HFFc6 (cell line): Measurements from ENCODE around the gene NCS1. TPM values are rescaled to one million over a fixed set of nuclear protein-coding genes. Genes with fewer than 3 reads are reported as not detected.
A peak's percentile ranks its signal among the peaks of the same experiment; 100 is the strongest.

Experiments
- DNase-seq: peaks from one replicate; pipeline ENCODE4 v3.0.0-alpha.2; 2018
- H3K27ac Mint-ChIP-seq: 2 replicates; pipeline ENCODE4 v1.8.0; 2020; ENCODE audit warnings: mild to moderate bottlenecking, mixed read lengths
- H3K27me3 Mint-ChIP-seq: 2 replicates; pipeline ENCODE4 v1.8.0; 2021; ENCODE audit warnings: mild to moderate bottlenecking, moderate library complexity, mixed read lengths; ENCODE audit not compliant: insufficient read depth
- H3K36me3 Mint-ChIP-seq: 2 replicates; pipeline ENCODE4 v1.8.0; 2021; ENCODE audit warnings: low read depth, mixed read lengths
- H3K4me1 Mint-ChIP-seq: 2 replicates; pipeline ENCODE4 v1.8.0; 2020; ENCODE audit warnings: low read depth, mixed read lengths
- H3K4me3 Mint-ChIP-seq: 2 replicates; pipeline ENCODE4 v1.8.0; 2020; ENCODE audit warnings: mild to moderate bottlenecking, moderate library complexity, mixed read lengths
- H3K9me3 Mint-ChIP-seq: 2 replicates; pipeline ENCODE4 v1.8.0; 2020; ENCODE audit warnings: mild to moderate bottlenecking, mixed read lengths
- total RNA-seq, 6 experiments: library from RNA; stranded (reverse); fragmentation: NEBNext Ultra II Directional; extraction: Animal tissue kit (Norgen Biotek cat#: 25700); gene quantifications; 2 replicates in 1 of 6; 3 replicates in 5 of 6; pipeline ENCODE4 v1.2.3, GENCODE V29; 2021
- TF ChIP-seq, protein P1 (sequence below): fragments of 200-600 bp; sonication (generic); IDR thresholded peaks from 2 replicates; pipeline ENCODE4 v1.5.0; 2021; ENCODE audit warnings: antibody characterized with exemption, mild to moderate bottlenecking

NCS1 gene
- total RNA-seq, 6 experiments from 2014 or later, result 96.5 to 108 (median 104) TPM

- Mint-ChIP-seq H3K4me3 (no peak overlapping the region), H3K9me3 (no peaks in the 10 kb centered on the region), H3K4me1 (peaks cover 25% of the 10 kb centered on the region), H3K36me3 (no peaks in the 10 kb centered on the region), H3K27ac (no peak overlapping the region), H3K27me3 (peaks cover 16% of the 10 kb centered on the region)
- TF ChIP-seq, protein P1, sequence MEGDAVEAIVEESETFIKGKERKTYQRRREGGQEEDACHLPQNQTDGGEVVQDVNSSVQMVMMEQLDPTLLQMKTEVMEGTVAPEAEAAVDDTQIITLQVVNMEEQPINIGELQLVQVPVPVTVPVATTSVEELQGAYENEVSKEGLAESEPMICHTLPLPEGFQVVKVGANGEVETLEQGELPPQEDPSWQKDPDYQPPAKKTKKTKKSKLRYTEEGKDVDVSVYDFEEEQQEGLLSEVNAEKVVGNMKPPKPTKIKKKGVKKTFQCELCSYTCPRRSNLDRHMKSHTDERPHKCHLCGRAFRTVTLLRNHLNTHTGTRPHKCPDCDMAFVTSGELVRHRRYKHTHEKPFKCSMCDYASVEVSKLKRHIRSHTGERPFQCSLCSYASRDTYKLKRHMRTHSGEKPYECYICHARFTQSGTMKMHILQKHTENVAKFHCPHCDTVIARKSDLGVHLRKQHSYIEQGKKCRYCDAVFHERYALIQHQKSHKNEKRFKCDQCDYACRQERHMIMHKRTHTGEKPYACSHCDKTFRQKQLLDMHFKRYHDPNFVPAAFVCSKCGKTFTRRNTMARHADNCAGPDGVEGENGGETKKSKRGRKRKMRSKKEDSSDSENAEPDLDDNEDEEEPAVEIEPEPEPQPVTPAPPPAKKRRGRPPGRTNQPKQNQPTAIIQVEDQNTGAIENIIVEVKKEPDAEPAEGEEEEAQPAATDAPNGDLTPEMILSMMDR, result no peak
- DNase-seq, result no peak
These were observed 24.3 kb upstream of the NCS1 start for GRCh38 chr9:130147910-130148309.

DNA sequence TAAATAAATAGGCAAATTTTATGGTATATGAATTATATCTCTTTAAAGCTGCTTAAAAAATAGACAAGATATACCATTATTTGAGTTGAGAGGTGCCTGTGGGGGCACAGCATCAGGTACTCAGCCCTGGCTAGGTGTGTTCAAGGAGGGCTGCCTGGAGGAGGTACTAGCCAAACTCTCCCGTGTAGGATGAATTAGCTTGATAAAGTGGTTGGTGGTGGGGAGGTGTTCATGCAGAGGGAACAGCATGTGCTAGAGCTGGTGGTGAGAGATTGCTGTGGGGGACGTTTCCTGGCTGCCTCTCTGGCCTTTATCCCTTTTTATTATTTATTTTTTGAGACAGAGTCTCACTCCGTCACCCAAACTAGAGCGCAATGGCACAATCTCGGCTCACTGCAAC, 23.2 kb upstream of the NCS1 start:
- DNase-seq, result no peak
- no peak overlapping the region for H3K4me3 Mint-ChIP-seq
- no peaks in the 10 kb centered on the region for H3K36me3 Mint-ChIP-seq
- peaks cover 11% of the 10 kb centered on the region for H3K27me3 Mint-ChIP-seq
- TF ChIP-seq, protein P1, result no peak
- H3K4me1 Mint-ChIP-seq, result peaks cover 19% of the 10 kb centered on the region
- H3K27ac Mint-ChIP-seq, result no peak overlapping the region
- H3K9me3 Mint-ChIP-seq, result no peaks in the 10 kb centered on the region

- H3K27me3 Mint-ChIP-seq, result peaks cover 9% of the 10 kb centered on the region
- no peak overlapping the region for H3K4me3 Mint-ChIP-seq
- H3K36me3 Mint-ChIP-seq, result no peaks in the 10 kb centered on the region
- H3K9me3 Mint-ChIP-seq, result no peaks in the 10 kb centered on the region
- no peak for DNase-seq
- peaks cover 12% of the 10 kb centered on the region for H3K4me1 Mint-ChIP-seq
- TF ChIP-seq, protein P1, result no peak
- no peak overlapping the region for H3K27ac Mint-ChIP-seq
These were observed 22.4 kb upstream of the NCS1 start for GRCh38 chr9:130149654-130150286.

GRCh38 chr9:130150779-130151382, 21.3 kb upstream of the NCS1 start:
- Mint-ChIP-seq H3K4me1 (peaks cover 10% of the 10 kb centered on the region), H3K27me3 (peaks cover 9% of the 10 kb centered on the region), H3K4me3 (no peak overlapping the region), H3K27ac (peak overlapping the region; percentile 82), H3K36me3 (no peaks in the 10 kb centered on the region), H3K9me3 (no peaks in the 10 kb centered on the region)
- peak; percentile 35 for DNase-seq
- TF ChIP-seq, protein P1, result no peak

DNA sequence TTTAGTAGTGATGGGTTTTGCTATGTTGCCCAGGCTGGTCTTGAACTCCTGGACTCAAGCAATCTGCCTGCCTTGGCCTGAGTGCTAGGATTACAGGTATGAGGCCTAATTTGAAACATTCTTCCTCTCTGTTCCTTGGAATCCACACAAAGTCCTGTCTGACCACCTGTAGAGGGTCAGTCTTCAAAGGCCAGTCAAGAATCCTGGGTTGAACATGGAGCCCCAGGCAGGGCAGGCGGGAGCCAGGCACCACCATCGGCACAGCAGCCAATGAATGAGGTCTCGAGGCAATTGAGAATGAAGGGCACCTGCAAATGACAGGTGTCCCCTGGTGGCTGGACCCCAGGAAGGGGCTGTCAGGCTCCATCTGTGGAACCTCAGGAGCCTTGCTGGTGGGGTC, 17.4 kb upstream of the NCS1 start:
- Mint-ChIP-seq H3K27me3 (peaks cover 2% of the 10 kb centered on the region), H3K27ac (no peak overlapping the region), H3K9me3 (no peaks in the 10 kb centered on the region), H3K4me1 (peaks cover 10% of the 10 kb centered on the region), H3K4me3 (no peak overlapping the region), H3K36me3 (no peaks in the 10 kb centered on the region)
- no peak for DNase-seq
- TF ChIP-seq, protein P1, result no peak
